Left lobe of liver (tissue), 2 donors: ENCODE results near the gene ITGAX. TPM values are rescaled to one million over a fixed set of nuclear protein-coding genes. Genes with fewer than 3 reads are reported as not detected.

Experiments used
- ATAC-seq: fragments of 200-7000 bp; cut with Tn5 transposase; one replicate; pipeline ENCODE4 v1.9.1; 2020; ENCODE audit warnings: mild to moderate bottlenecking, moderate library complexity
- DNase-seq: peaks from one replicate; pipeline ENCODE4 v3.0.0-alpha.2; 2020; ENCODE audit warnings: low spot score
- total RNA-seq: library from RNA; stranded (reverse); gene quantifications from one replicate; pipeline ENCODE4 v1.2.1, GENCODE V29; 2021
- donor health status: DM: no; HTN: no; CAD: no; lungs with moderate emphysema.
- donor health status: DM: no; HTN: yes; CAD: no.

Gene ITGAX
- total RNA-seq, 1 donor from 2014 or later = 1.8 TPM

GRCh38 chr16:31371619-31372484 lies 16.9 kb downstream of the ITGAX start:
- no peak for DNase-seq

GRCh38 chr16:31373235-31373634 lies 18.3 kb downstream of the ITGAX start:
- DNase-seq (no peak), ATAC-seq (no peak)

More at GRCh38 chr16:31371619-31372484, 16.9 kb downstream of the ITGAX start:
- no peak for ATAC-seq

- no peak for ATAC-seq
Observed at GRCh38 chr16:31375231-31375630, 20.3 kb downstream of the ITGAX start.

GRCh38 chr16:31376705-31377104 lies 21.7 kb downstream of the ITGAX start:
- ATAC-seq (no peak), DNase-seq (no peak)

More at GRCh38 chr16:31375231-31375630, 20.3 kb downstream of the ITGAX start:
- no peak for DNase-seq

- DNase-seq (no peak), ATAC-seq (no peak)
Observed at GRCh38 chr16:31377210-31377903, 22.4 kb downstream of the ITGAX start.

- DNase-seq (no peak), ATAC-seq (no peak)
Observed at GRCh38 chr16:31380201-31380600, 25.2 kb downstream of the ITGAX start.

- DNase-seq (peak; percentile 61), ATAC-seq (peak; percentile 83)
Observed at GRCh38 chr16:31382485-31383161, 27.6 kb downstream of the ITGAX start.

- ATAC-seq (peak; percentile 58), DNase-seq (no peak)
Observed at GRCh38 chr16:31385680-31386079, 30.7 kb downstream of the ITGAX start.

GRCh38 chr16:31386157-31386984 lies 31.4 kb downstream of the ITGAX start:
- peak; percentile 43 for ATAC-seq
- no peak for DNase-seq

GRCh38 chr16:31388535-31388934 lies 33.6 kb downstream of the ITGAX start:
- ATAC-seq = no peak
- no peak for DNase-seq

- DNase-seq (no peak), ATAC-seq (peak; percentile 61)
Observed at GRCh38 chr16:31390504-31391041, 35.6 kb downstream of the ITGAX start.

- DNase-seq (no peak), ATAC-seq (no peak)
Observed at GRCh38 chr16:31393056-31393455, 38.1 kb downstream of the ITGAX start, which contains the start of gene ITGAD. TSS of gene ITGAD (plus strand) at chr16:31393335. CDS start at chr16:31393361, 26 bp downstream.

GRCh38 chr16:31395647-31396046 lies 40.7 kb downstream of the ITGAX start:
- no peak for DNase-seq
- peak; percentile 38 for ATAC-seq

- DNase-seq (no peak), ATAC-seq (no peak)
Observed at GRCh38 chr16:31397096-31397660, 42.2 kb downstream of the ITGAX start.

- no peak for DNase-seq
Observed at GRCh38 chr16:31397701-31398100, 42.7 kb downstream of the ITGAX start.

GRCh38 chr16:31400191-31400590 lies 45.2 kb downstream of the ITGAX start:
- no peak for ATAC-seq
- no peak for DNase-seq

More at GRCh38 chr16:31397701-31398100, 42.7 kb downstream of the ITGAX start:
- ATAC-seq = no peak

- ATAC-seq (no peak), DNase-seq (no peak)
Observed at GRCh38 chr16:31401436-31401835, 46.5 kb downstream of the ITGAX start.

- ATAC-seq = no peak
- no peak for DNase-seq
Observed at GRCh38 chr16:31402687-31403086, 47.7 kb downstream of the ITGAX start.

GRCh38 chr16:31403590-31404352 lies 48.8 kb downstream of the ITGAX start:
- DNase-seq (no peak), ATAC-seq (no peak)
